ENCODE results near the gene SLC1A3. TPM values are rescaled to one million over a fixed set of nuclear protein-coding genes. Genes with fewer than 3 reads are reported as not detected.

Gene SLC1A3
- polyA plus RNA-seq, 3 donors = 2.4 to 3.5 (median 2.6) TPM

GRCh38 chr5:36710039-36710438 is 103.6 kb downstream of the SLC1A3 start:
- no peak for DNase-seq (ENCODE audit: low read depth in 3 of 3, low spot score in 2 of 3)

GRCh38 chr5:36712706-36713105 is 106.3 kb downstream of the SLC1A3 start:
- no peak for DNase-seq (ENCODE audit: low read depth in 3 of 3, low spot score in 2 of 3)

GRCh38 chr5:36713541-36713940 is 107.1 kb downstream of the SLC1A3 start:
- DNase-seq (ENCODE audit: low read depth in 3 of 3, low spot score in 2 of 3) = no peak

- no peak for DNase-seq (ENCODE audit: low read depth in 3 of 3, low spot score in 2 of 3)
Measured at GRCh38 chr5:36717131-36717695, 110.8 kb downstream of the SLC1A3 start.

- DNase-seq (ENCODE audit: low read depth in 3 of 3, low spot score in 2 of 3) = no peak
Measured at GRCh38 chr5:36719282-36719681, 112.9 kb downstream of the SLC1A3 start.

- no peak for DNase-seq (ENCODE audit: low read depth in 3 of 3, low spot score in 2 of 3)
Measured at GRCh38 chr5:36720688-36721087, 114.3 kb downstream of the SLC1A3 start.

- no peak for DNase-seq (ENCODE audit: low read depth in 3 of 3, low spot score in 2 of 3)
Measured at GRCh38 chr5:36721664-36722235, 115.3 kb downstream of the SLC1A3 start.

GRCh38 chr5:36722900-36723299 is 116.5 kb downstream of the SLC1A3 start:
- no peak for DNase-seq (ENCODE audit: low read depth in 3 of 3, low spot score in 2 of 3)

- DNase-seq (ENCODE audit: low read depth in 3 of 3, low spot score in 2 of 3) = no peak
Measured at GRCh38 chr5:36723912-36724311, 117.5 kb downstream of the SLC1A3 start.

GRCh38 chr5:36724467-36725332 is 118.3 kb downstream of the SLC1A3 start:
- DNase-seq (ENCODE audit: low read depth in 3 of 3, low spot score in 2 of 3) = no peak

GRCh38 chr5:36726317-36726716 is 119.9 kb downstream of the SLC1A3 start:
- no peak for DNase-seq (ENCODE audit: low read depth in 3 of 3, low spot score in 2 of 3)

- DNase-seq (ENCODE audit: low read depth in 3 of 3, low spot score in 2 of 3) = no peak
Measured at GRCh38 chr5:36726767-36727166, 120.4 kb downstream of the SLC1A3 start.

- peak in 2 of 3 donors; percentile 55 to 60 for DNase-seq (ENCODE audit: low read depth in 3 of 3, low spot score in 2 of 3)
Measured at GRCh38 chr5:36728697-36729543, 122.5 kb downstream of the SLC1A3 start.

GRCh38 chr5:36730537-36731216 is 124.3 kb downstream of the SLC1A3 start:
- DNase-seq (ENCODE audit: low read depth in 3 of 3, low spot score in 2 of 3) = no peak

- DNase-seq (ENCODE audit: low read depth in 3 of 3, low spot score in 2 of 3) = no peak
Measured at GRCh38 chr5:36733183-36733582, 126.8 kb downstream of the SLC1A3 start.

- no peak for DNase-seq (ENCODE audit: low read depth in 3 of 3, low spot score in 2 of 3)
Measured at GRCh38 chr5:36734422-36734821, 128.0 kb downstream of the SLC1A3 start.

- DNase-seq (ENCODE audit: low read depth in 3 of 3, low spot score in 2 of 3) = no peak
Measured at GRCh38 chr5:36735891-36736290, 129.5 kb downstream of the SLC1A3 start.

Data from right renal cortex interstitium (tissue), 3 donors.